Vagina (tissue), 2 donors: ENCODE data around the gene RAB4B.

Experiments
- CTCF ChIP-seq, 3 experiments: fragments of 450-650 bp in 2 of 3; fragments of 200-600 bp in 1 of 3; sonication (generic) in 1 of 3; IDR thresholded peaks; one replicate each; pipeline ENCODE4 v1.5.1; 2017 to 2019; ENCODE audit warnings: antibody characterized with exemption in 3 of 3, mild to moderate bottlenecking in 2 of 3, moderate library complexity in 2 of 3
- POLR2A ChIP-seq, 2 donors: fragments of 450-650 bp; IDR thresholded peaks; one replicate each; pipeline ENCODE4 v1.6.1; 2017; ENCODE audit warnings: antibody characterized with exemption in 2 of 2, mild to moderate bottlenecking in 2 of 2, moderate library complexity in 2 of 2
- POLR2AphosphoS5 ChIP-seq, 2 donors: sonication (generic); formaldehyde crosslinking; IDR thresholded peaks; one replicate each; pipeline ENCODE4 v1.9.0; 2017; ENCODE audit warnings: antibody characterized with exemption in 2 of 2, mild to moderate bottlenecking in 2 of 2, low read depth in 1 of 2; ENCODE audit not compliant: insufficient read depth in 1 of 2

- TF ChIP-seq POLR2A (IDR thresholded peaks at IDR 0.05) (no peak), CTCF (IDR thresholded peaks at IDR 0.05) (no peak), POLR2AphosphoS5 (IDR thresholded peaks at IDR 0.05; ENCODE audit: insufficient read depth in 1 of 2, low read depth in 1 of 2) (no peak)
These were observed 27.3 kb downstream of the RAB4B start for GRCh38 chr19:40805258-40805868.
